Muscle layer of duodenum (tissue), 2 donors: ENCODE data around the gene BBS9.
"Not testable (repeated sequence)": the region's sequence is repeated elsewhere in the genome, so short reads cannot be mapped to it uniquely, and the experiment has no call there.

Source experiments
- H3K27ac ChIP-seq: one replicate; pipeline ENCODE4 v1.7.0; 2013; ENCODE audit warnings: mild to moderate bottlenecking, low read length
- H3K27me3 ChIP-seq: one replicate; pipeline ENCODE4 v1.7.0; 2013; ENCODE audit warnings: low read depth, mild to moderate bottlenecking, control low read depth, low read length
- H3K36me3 ChIP-seq, 2 donors: one replicate each; pipeline ENCODE4 v1.7.0; 2013; ENCODE audit warnings: low read length in 2 of 2, control low read depth in 1 of 2, mild to moderate bottlenecking in 1 of 2; ENCODE audit not compliant: insufficient read depth in 2 of 2, control insufficient read depth in 1 of 2
- H3K4me1 ChIP-seq, 2 donors: one replicate each; pipeline ENCODE4 v1.7.0; 2013; ENCODE audit warnings: low read length in 2 of 2, mild to moderate bottlenecking in 2 of 2, control low read depth in 1 of 2, moderate library complexity in 1 of 2; ENCODE audit not compliant: insufficient read depth in 2 of 2, control insufficient read depth in 1 of 2
- H3K4me3 ChIP-seq, 2 donors: one replicate each; pipeline ENCODE4 v1.7.0; 2013; ENCODE audit warnings: low read length in 2 of 2, low read depth in 1 of 2, mild to moderate bottlenecking in 1 of 2
- H3K9me3 ChIP-seq, 2 donors: one replicate each; pipeline ENCODE4 v1.7.0; 2013; ENCODE audit warnings: low read length in 2 of 2, control low read depth in 1 of 2, mild to moderate bottlenecking in 1 of 2; ENCODE audit not compliant: control insufficient read depth in 1 of 2
- donor health status: healthy.

Gene BBS9

DNA sequence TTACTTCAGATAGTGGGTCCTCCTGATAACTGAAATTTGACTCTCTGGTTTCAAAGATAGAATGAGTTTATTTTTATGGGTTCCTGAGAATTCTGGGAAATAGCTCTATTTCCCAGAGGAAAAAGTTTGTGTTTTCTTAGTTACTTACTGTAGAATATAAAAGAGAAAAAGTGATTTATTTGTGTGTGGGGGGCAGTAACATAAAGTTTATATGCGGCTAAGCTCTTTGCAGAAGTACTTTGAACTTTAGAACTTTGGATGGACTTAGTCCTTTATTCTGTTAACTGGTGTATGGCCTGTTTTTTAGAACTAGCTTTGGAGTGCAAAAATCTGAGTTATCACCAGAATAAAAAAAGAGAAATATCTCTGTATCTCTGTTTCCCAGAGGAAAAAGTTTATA, 157.1 kb downstream of the BBS9 start:
- no peaks in the 10 kb centered on the region for H3K27me3 ChIP-seq
- no peak overlapping the region for H3K27ac ChIP-seq
- no peaks in the 10 kb centered on the region for H3K4me1 ChIP-seq
- no peak overlapping the region for H3K4me3 ChIP-seq
- H3K36me3 ChIP-seq, result no peaks in the 10 kb centered on the region
- H3K9me3 ChIP-seq, result peaks cover 0 to 9% of the 10 kb centered on the region in 2 donors

DNA sequence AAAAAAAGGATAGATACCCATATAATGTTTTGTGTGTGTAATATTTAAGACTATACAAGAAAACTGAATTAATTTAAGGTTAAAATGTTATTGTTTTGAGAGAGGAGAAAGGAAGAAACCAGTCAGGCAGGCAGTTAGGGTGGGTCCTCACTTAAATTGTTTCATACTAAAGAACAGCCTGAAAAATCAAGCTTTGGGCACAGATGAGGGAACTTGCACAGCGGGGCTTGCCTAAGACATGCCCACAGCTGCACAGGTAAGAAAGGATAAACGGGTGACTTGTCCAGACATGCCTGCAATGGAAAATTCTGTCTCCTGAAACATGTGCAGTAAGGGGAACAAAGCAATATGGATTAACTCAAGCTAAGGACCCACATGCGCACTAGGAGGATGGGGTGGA, 158.4 kb downstream of the BBS9 start:
- no peak overlapping the region for H3K27ac ChIP-seq
- no peaks in the 10 kb centered on the region for H3K4me1 ChIP-seq
- no peaks in the 10 kb centered on the region for H3K27me3 ChIP-seq
- peaks cover 0 to 9% of the 10 kb centered on the region in 2 donors for H3K9me3 ChIP-seq
- H3K36me3 ChIP-seq, result no peaks in the 10 kb centered on the region
- H3K4me3 ChIP-seq, result no peak overlapping the region

DNA sequence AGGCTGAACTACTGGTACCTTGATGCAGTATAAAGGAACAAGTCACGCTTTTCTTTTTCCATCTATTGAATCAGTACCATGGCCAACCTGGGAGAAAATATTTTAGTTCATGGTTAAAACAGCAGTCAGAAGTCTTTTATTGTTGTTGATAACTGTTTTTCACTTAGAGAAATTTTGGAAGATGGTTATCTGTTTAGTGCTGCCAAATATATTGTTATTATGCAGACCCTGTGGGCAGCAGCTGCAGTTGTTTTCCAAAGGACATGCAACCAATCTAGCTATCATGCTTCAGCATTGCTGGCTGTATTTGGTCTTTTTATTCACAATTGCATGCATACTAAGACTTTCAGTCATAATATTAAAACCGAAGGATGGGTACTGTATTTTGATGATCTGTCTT, 169.5 kb downstream of the BBS9 start:
- Histone ChIP-seq H3K4me1 (no peaks in the 10 kb centered on the region), H3K9me3 (peaks cover 5% of the 10 kb centered on the region in 2 donors), H3K27me3 (no peaks in the 10 kb centered on the region), H3K36me3 (no peaks in the 10 kb centered on the region), H3K4me3 (no peak overlapping the region), H3K27ac (no peak overlapping the region)

DNA sequence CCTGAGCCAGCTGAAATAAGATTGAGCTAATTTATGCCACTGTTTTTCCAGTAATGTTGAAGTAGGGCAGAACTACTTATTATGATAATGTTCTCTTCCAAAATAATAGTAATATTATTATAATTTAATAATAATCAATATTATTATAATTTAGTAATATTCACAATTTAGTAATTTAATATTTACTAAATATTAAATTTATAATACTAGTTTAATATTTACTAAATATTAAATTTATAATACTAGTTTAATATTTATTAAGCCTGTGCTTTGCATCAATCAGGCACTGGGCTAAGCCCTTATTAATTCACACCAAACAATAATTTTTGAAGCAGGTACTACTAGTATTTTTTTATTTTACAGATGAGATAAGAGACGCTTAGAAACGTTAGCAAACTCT, 170.1 kb downstream of the BBS9 start:
- Histone ChIP-seq H3K4me1 (no peaks in the 10 kb centered on the region), H3K36me3 (no peaks in the 10 kb centered on the region), H3K27ac (no peak overlapping the region), H3K27me3 (no peaks in the 10 kb centered on the region), H3K9me3 (peaks cover 5% of the 10 kb centered on the region in 2 donors), H3K4me3 (no peak overlapping the region)

DNA sequence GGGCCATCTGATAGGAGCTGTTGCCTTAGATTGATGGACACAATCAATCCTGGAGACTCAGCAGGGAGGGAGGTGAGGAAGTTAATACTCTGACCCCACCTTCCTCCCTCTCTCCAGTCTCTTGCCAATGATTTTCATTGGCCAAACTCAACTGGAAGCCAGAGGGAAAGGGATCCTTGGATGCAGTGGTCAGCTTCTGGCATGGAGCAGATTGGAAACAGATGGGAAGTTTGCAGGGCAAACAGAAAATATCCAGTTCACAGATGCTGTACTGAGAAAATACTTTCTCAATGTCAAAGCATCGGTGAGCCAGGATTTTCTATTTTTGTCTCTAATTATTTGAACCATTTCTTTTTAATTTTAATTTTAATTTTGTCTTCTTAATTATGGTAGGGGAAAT, 170.8 kb downstream of the BBS9 start:
- H3K27ac ChIP-seq, result no peak overlapping the region
- no peaks in the 10 kb centered on the region for H3K27me3 ChIP-seq
- no peak overlapping the region for H3K4me3 ChIP-seq
- no peaks in the 10 kb centered on the region for H3K4me1 ChIP-seq
- H3K9me3 ChIP-seq, result peaks cover 5% of the 10 kb centered on the region in 2 donors
- no peaks in the 10 kb centered on the region for H3K36me3 ChIP-seq

DNA sequence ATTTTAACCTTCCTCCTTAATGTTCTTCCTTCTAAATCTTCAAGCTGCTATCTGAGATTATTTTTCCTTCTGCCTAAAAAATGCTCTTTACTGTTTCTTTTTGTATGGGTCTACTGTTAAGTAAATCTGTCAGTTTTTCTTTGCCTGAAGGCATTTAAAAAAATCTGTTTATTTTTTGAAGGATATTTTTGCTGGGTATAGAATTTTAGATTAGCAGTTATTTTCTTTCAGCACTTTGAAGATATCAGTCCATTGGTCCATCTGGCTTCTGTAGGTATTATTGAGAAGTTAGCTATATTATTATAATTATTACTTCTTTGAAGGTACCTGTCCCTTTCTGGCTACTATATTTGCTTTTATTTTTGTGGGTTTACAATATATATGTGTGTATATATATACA, 171.4 kb downstream of the BBS9 start:
- Histone ChIP-seq H3K36me3 (no peaks in the 10 kb centered on the region), H3K9me3 (peaks cover 5% of the 10 kb centered on the region in 2 donors), H3K27ac (no peak overlapping the region), H3K4me1 (no peaks in the 10 kb centered on the region), H3K27me3 (no peaks in the 10 kb centered on the region), H3K4me3 (no peak overlapping the region)

DNA sequence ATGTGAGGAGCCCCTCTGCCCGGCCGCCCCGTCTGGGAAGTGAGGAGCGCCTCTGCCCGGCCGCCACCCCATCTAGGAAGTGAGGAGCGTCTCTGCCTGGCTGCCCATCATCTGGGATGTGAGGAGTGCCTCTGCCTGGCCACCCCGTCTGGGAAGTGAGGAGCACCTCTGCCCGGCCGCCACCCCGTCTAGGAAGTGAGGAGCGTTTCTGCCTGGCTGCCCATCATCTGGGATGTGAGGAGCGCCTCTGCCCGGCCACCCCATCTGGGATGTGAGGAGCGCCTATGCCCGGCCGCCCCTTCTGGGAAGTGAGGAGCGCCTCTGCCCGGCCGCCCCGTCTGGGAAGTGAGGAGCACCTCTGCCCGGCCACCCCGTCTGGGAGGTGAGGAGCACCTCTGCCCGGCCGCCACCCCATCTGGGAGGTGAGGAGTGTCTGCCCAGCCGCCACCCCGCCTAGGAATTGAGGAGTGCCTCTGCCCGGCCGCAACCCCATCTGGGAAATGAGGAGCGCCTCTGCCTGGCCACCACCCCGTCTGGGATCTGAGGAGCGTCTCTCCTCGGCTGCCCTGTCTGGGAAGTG, 174.7 kb downstream of the BBS9 start:
- not testable (repeated sequence) for H3K4me1 ChIP-seq, H3K4me3 ChIP-seq, H3K27ac ChIP-seq, H3K27me3 ChIP-seq, H3K36me3 ChIP-seq, H3K9me3 ChIP-seq

DNA sequence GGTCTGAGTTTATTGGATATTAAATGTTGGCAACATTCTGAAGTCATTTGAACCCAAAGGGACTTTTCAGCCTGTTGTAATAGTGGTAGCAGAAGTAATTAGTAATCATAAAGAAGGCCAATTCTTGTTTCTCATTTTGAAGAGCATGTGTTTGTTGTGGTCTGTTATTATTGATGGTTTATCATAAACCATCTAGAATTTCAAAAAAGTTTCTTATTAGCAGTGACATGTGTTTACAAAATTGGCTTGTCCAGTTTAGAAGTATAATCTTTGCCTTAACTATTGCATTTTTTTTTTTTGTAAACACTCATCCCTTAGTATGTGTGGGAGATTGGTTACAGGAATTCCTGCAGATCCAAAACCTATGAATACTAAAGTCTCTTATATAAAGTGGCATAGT, 177.8 kb downstream of the BBS9 start:
- no peak overlapping the region for H3K27ac ChIP-seq
- H3K4me1 ChIP-seq, result no peaks in the 10 kb centered on the region
- no peaks in the 10 kb centered on the region for H3K9me3 ChIP-seq
- H3K4me3 ChIP-seq, result no peak overlapping the region
- H3K27me3 ChIP-seq, result no peaks in the 10 kb centered on the region
- no peaks in the 10 kb centered on the region for H3K36me3 ChIP-seq

DNA sequence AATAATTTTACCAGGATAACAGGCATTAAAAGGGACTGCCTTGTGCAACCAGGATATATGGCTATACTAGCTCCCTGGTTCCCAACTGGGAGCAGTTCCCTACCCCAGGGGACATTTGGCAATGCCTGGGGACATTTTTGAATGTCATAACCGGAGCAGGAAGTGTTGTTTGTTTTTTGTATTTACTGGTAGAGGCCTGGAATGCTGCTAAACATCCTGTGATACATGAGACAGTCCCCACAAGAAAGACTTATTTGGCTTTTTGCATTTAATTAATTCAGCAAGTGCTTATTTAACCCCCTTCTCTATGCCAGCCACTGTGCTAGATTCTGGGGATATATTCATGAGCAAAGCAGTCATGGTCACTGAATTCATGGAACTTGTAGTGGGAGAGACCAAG, 181.2 kb downstream of the BBS9 start:
- Histone ChIP-seq H3K36me3 (peaks cover 0 to 8% of the 10 kb centered on the region in 2 donors), H3K4me3 (no peak overlapping the region), H3K27me3 (no peaks in the 10 kb centered on the region), H3K9me3 (no peaks in the 10 kb centered on the region), H3K27ac (no peak overlapping the region), H3K4me1 (no peaks in the 10 kb centered on the region)

DNA sequence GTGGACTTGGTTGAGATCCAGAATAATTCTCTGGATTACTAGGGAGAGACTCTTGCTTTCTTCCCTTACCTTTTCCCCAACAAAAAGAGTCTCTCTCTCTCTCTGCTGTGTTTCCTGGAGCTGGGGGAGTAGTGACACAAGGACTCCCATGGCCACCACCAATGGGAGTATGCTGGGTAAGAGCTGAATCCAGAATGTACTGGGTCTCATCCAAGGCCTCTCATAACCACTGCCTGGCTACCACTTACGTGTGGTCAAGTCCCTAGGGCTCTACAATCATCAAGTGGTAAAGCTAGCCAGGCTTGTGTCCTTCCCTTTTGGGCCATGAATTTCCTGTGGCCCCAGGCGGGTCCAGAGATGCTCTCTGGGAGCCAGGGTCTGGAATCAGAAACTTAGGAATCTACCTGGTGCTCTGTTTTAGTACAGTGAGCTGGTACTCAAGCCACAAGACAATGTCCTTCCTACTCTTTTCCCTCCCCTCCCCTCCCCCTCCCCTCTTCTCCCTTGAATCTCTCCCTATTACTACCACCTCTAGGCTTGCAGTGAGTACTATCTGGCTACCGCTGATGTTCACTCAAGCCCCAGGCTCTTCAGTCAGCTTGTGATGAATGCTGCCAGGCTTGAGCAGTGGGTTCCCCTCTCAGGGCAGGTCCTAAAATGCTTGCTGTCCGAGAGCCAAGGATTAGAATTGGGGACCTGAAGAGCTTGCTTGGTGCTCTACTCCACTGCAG, 196.6 kb downstream of the BBS9 start:
- Histone ChIP-seq H3K9me3 (peaks cover under 1 to 4% of the 10 kb centered on the region in 2 donors), H3K4me1 (no peaks in the 10 kb centered on the region), H3K27me3 (no peaks in the 10 kb centered on the region), H3K36me3 (no peaks in the 10 kb centered on the region), H3K27ac (no peak overlapping the region), H3K4me3 (no peak overlapping the region)

DNA sequence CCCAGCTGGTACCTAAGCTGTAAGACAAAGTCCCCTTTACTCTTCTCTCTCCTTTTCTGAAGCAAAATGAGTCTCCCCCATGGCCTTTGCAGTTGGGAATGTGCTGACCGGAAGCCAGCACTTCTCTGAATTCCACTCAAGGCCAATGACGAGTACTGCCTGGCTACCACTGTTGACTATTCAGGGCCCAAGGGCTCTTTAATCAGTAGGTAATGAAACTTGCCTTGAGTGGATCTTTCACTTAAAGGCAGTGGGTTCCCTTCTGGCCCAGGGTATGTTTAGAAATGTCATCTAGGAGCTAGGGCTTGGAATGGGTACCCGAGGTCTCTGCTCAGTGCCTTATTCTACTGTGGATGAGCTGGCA, 197.1 kb downstream of the BBS9 start:
- Histone ChIP-seq H3K36me3 (no peaks in the 10 kb centered on the region), H3K27ac (no peak overlapping the region), H3K4me1 (no peaks in the 10 kb centered on the region), H3K9me3 (peaks cover 0 to 4% of the 10 kb centered on the region in 2 donors), H3K27me3 (no peaks in the 10 kb centered on the region), H3K4me3 (no peak overlapping the region)

DNA sequence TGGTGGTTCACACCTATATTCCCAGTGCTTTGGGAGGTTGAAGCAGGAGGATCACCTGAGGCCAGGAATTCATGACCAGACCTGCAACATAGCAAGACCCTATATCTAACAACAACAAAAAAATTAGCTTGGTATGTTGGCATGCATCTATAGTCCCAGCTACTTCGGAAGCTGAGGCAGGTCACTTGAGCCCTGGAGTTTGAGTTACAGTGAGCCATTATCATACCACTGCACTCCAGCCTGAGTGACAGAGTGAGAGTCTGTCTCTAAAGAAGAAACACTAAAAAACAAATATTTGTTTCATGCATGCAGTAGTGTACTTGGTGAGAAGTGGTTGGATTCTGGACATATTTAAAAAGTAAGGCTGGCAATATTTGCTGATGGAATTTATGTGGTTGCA, 198.1 kb downstream of the BBS9 start:
- no peaks in the 10 kb centered on the region for H3K36me3 ChIP-seq
- no peak overlapping the region for H3K4me3 ChIP-seq
- no peak overlapping the region for H3K27ac ChIP-seq
- H3K9me3 ChIP-seq, result peaks cover 0 to 4% of the 10 kb centered on the region in 2 donors
- no peaks in the 10 kb centered on the region for H3K27me3 ChIP-seq
- no peaks in the 10 kb centered on the region for H3K4me1 ChIP-seq
